HG02981 (cell line): Measurements from ENCODE around the gene SEC24C.
"Not testable (repeated sequence)": the region's sequence is repeated elsewhere in the genome, so short reads cannot be mapped to it uniquely, and the experiment has no call there.

Experiments
- ATAC-seq: cut with Tn5 transposase; IDR thresholded peaks from one replicate; pipeline ENCODE4 v1.9.1; 2021; ENCODE audit warnings: mild to moderate bottlenecking, moderate library complexity; ENCODE audit not compliant: unreplicated experiment

The SEC24C gene

GRCh38 chr10:73771722-73772280, 27.6 kb downstream of the SEC24C start:
- ATAC-seq: no peak

GRCh38 chr10:73772281-73773151, 28.3 kb downstream of the SEC24C start:
- ATAC-seq: peak; percentile 62

GRCh38 chr10:73773152-73773879, 29.1 kb downstream of the SEC24C start:
- ATAC-seq: no peak

- no peak for ATAC-seq
Observed at GRCh38 chr10:73774637-73775036, 30.5 kb downstream of the SEC24C start.

- no peak for ATAC-seq
Observed at GRCh38 chr10:73779018-73779417, 34.8 kb downstream of the SEC24C start.

- no peak for ATAC-seq
Observed at GRCh38 chr10:73779539-73780197, 35.5 kb downstream of the SEC24C start.

GRCh38 chr10:73780301-73780700, 36.1 kb downstream of the SEC24C start:
- no peak for ATAC-seq

GRCh38 chr10:73780966-73781365, 36.8 kb downstream of the SEC24C start:
- ATAC-seq: no peak

- ATAC-seq: no peak
Observed at GRCh38 chr10:73781548-73781878, 37.3 kb downstream of the SEC24C start.

GRCh38 chr10:73781879-73782748, 37.9 kb downstream of the SEC24C start, which contains the start of gene CHCHD1:
Gene CHCHD1 (plus strand): TSS chr10:73782048. CDS start chr10:73782076, 28 bp downstream.
- peak; percentile 45 for ATAC-seq

GRCh38 chr10:73782749-73783085, 38.5 kb downstream of the SEC24C start:
- no peak for ATAC-seq

- ATAC-seq: peak; percentile 79
Observed at GRCh38 chr10:73785211-73785720, 41.1 kb downstream of the SEC24C start, which contains the start of gene ZSWIM8. Gene ZSWIM8 (plus strand): TSS chr10:73785606. CDS start chr10:73785879, 273 bp downstream.

- ATAC-seq: no peak
Observed at GRCh38 chr10:73785721-73786511, 41.7 kb downstream of the SEC24C start.

- no peak for ATAC-seq
Observed at GRCh38 chr10:73786512-73786885, 42.3 kb downstream of the SEC24C start.

- not testable (repeated sequence) for ATAC-seq
Observed at GRCh38 chr10:73787031-73787800, 43.0 kb downstream of the SEC24C start.

- ATAC-seq: no peak
Observed at GRCh38 chr10:73788864-73789658, 44.9 kb downstream of the SEC24C start.

GRCh38 chr10:73789659-73790055, 45.5 kb downstream of the SEC24C start:
- ATAC-seq: no peak
